K562 (cell line): ENCODE measurements around the gene ANKRD65. TPM values are rescaled to one million over a fixed set of nuclear protein-coding genes. Genes with fewer than 3 reads are reported as not detected.

Experiments used
- ATAC-seq: fragments of 200-7000 bp; cut with Tn5 transposase; 3 replicates; pipeline ENCODE4 v1.9.1; 2020; ENCODE audit warnings: moderate library complexity
- BruUV-seq: library from RNA; stranded (reverse); fragments of 400-500 nt; replicated peaks from 2 replicates; lab custom pipeline; 2021; lab: Mats Ljungman, UMichigan
- CTCF ChIA-PET: fragments of 300-600 bp; formaldehyde crosslinking; extraction: SDS; loops from one replicate; lab custom pipeline; 2021; ENCODE audit warnings: low intra/inter-chr PET ratio; lab: Yijun Ruan, JAX
- POLR2A ChIA-PET: fragments of 300-600, 350-650 bp; sonication (Branson Sonifier 250); formaldehyde crosslinking; extraction: SDS; loops from one replicate; lab custom pipeline; 2021; ENCODE audit warnings: antibody characterized with exemption, inconsistent platforms; lab: Yijun Ruan, JAX
- DNase-seq, 4 experiments: peaks; one replicate each; pipeline versions ENCODE4 v3.0.0 to v3.0.0-alpha.2; 2011 to 2018; ENCODE audit warnings: low spot score in 3 of 4, mixed read lengths in 3 of 4; ENCODE audit errors: extremely low read depth in 1 of 4
- FAIRE-seq: peaks from 2 replicates; lab custom pipeline; 2011; peaks lifted over from hg19 to GRCh38; lab: Jason Lieb, UNC
- H2AFZ ChIP-seq: 2 replicates; pipeline ENCODE4 v1.6.0; 2011; ENCODE audit warnings: low read depth, low read length, control low read depth, inconsistent platforms
- H3K27ac ChIP-seq: fragments of 200-600 bp; 3 replicates; pipeline ENCODE4 v1.8.0; 2011; ENCODE audit warnings: low read depth, mild to moderate bottlenecking, control low read depth, inconsistent platforms, low read length, moderate library complexity, mixed read lengths; ENCODE audit errors: extremely low read depth
- H3K27me3 ChIP-seq, 2 experiments: fragments of 300-600 bp in 1 of 2; 2 replicates in 1 of 2; 3 replicates in 1 of 2; pipeline versions ENCODE4 v1.6.0 to v1.8.0; 2011; ENCODE audit warnings: inconsistent platforms in 2 of 2, low read length in 2 of 2, mild to moderate bottlenecking in 1 of 2, mixed read lengths in 1 of 2, moderate library complexity in 1 of 2; ENCODE audit not compliant: control insufficient read depth in 2 of 2, insufficient read depth in 2 of 2
- H3K36me3 ChIP-seq: fragments of 300-600 bp; 3 replicates; pipeline ENCODE4 v1.8.0; 2011; ENCODE audit warnings: mild to moderate bottlenecking, low read length, inconsistent platforms; ENCODE audit not compliant: control insufficient read depth, insufficient read depth
- H3K4me1 ChIP-seq, 2 experiments: fragments of 200-600 bp in 1 of 2; replicated peaks in 1 of 2; 2 replicates in 1 of 2; 3 replicates in 1 of 2; pipeline versions ENCODE4 v1.5.1 to v1.8.0; 2011; ENCODE audit warnings: inconsistent platforms in 2 of 2, low read length in 2 of 2, mild to moderate bottlenecking in 1 of 2, mixed read lengths in 1 of 2, moderate library complexity in 1 of 2; ENCODE audit not compliant: control insufficient read depth in 2 of 2, insufficient read depth in 2 of 2
- H3K4me2 ChIP-seq: 2 replicates; pipeline ENCODE4 v1.6.1; 2011; ENCODE audit warnings: low read length, control low read depth, inconsistent platforms, mixed read lengths; ENCODE audit not compliant: insufficient read depth
- H3K4me3 ChIP-seq: fragments of 200-600 bp; sonication (generic), shearing (Covaris generic); 2 replicates; pipeline ENCODE4 v1.5.1; 2016; ENCODE audit warnings: control low read depth, inconsistent platforms
- H3K79me2 ChIP-seq: fragments of 200-600 bp; 3 replicates; pipeline ENCODE4 v1.8.0; 2011; ENCODE audit warnings: low read length, inconsistent platforms; ENCODE audit not compliant: control insufficient read depth, insufficient read depth
- H3K9ac ChIP-seq, 2 experiments: 2 replicates each; pipeline versions ENCODE4 v1.6.0 to v1.6.1; 2011; ENCODE audit warnings: low read depth in 2 of 2, low read length in 2 of 2, control low read depth in 1 of 2, inconsistent platforms in 1 of 2, mild to moderate bottlenecking in 1 of 2, mixed read lengths in 1 of 2; ENCODE audit not compliant: insufficient read depth in 1 of 2
- H3K9me1 ChIP-seq: one replicate; pipeline ENCODE4 v1.6.0; 2011; ENCODE audit warnings: inconsistent platforms, mild to moderate bottlenecking, low read length, moderate library complexity; ENCODE audit not compliant: control insufficient read depth, insufficient read depth
- H3K9me3 ChIP-seq: replicated peaks from 2 replicates; pipeline ENCODE4 v1.5.1; 2011; ENCODE audit warnings: low read depth, low read length, inconsistent platforms; ENCODE audit not compliant: control insufficient read depth, insufficient read depth
- H4K20me1 ChIP-seq: replicated peaks from 2 replicates; pipeline ENCODE4 v1.6.1; 2011; ENCODE audit warnings: low read length, inconsistent platforms, mixed read lengths; ENCODE audit not compliant: control insufficient read depth, insufficient read depth
- CEBPB ChIP-seq: fragments of 450-650 bp; IDR thresholded peaks from 2 replicates; pipeline ENCODE4 v1.6.1; 2016; ENCODE audit warnings: missing genetic modification characterization, missing compliant biosample characterization
- ERF ChIP-seq: fragments of 450-650 bp; formaldehyde crosslinking; IDR thresholded peaks from 2 replicates; pipeline ENCODE4 v1.4.0; 2020; ENCODE audit warnings: mild to moderate bottlenecking, mixed read lengths
- GABPB1 ChIP-seq: sonication (generic); formaldehyde crosslinking; IDR thresholded peaks from 2 replicates; pipeline ENCODE4 v1.8.0; 2022; ENCODE audit warnings: mild to moderate bottlenecking, missing genetic modification reagents
- GATAD2B ChIP-seq: fragments of 450-650 bp; IDR thresholded peaks from 2 replicates; pipeline ENCODE4 v1.6.1; 2017; ENCODE audit warnings: mild to moderate bottlenecking, borderline replicate concordance
- HDAC3 ChIP-seq: fragments of 450-650 bp; IDR thresholded peaks from 2 replicates; pipeline ENCODE4 v1.6.1; 2018; ENCODE audit warnings: borderline replicate concordance, mild to moderate bottlenecking, moderate library complexity; ENCODE audit not compliant: partially characterized antibody
- HEY1 ChIP-seq: fragments of 250-450 bp; sonication (Bioruptor Pico); IDR thresholded peaks from 2 replicates; pipeline ENCODE4 v1.5.0; 2020; ENCODE audit warnings: mild to moderate bottlenecking, moderate library complexity, borderline replicate concordance
- HNRNPH1 ChIP-seq: fragments of 200-400 bp; formaldehyde crosslinking; optimal IDR thresholded peaks from 2 replicates; pipeline ENCODE3; 2017; ENCODE audit warnings: low read depth, mild to moderate bottlenecking, low read length, moderate library complexity
- LCOR ChIP-seq: sonication (generic); formaldehyde crosslinking; IDR thresholded peaks from 2 replicates; pipeline ENCODE4 v1.8.0; 2022; ENCODE audit warnings: mild to moderate bottlenecking, missing genetic modification reagents
- POLR2A ChIP-seq: fragments of 450-650 bp; conservative IDR thresholded peaks from 2 replicates; pipeline ENCODE4 v1.6.1; 2016
- RBFOX2 ChIP-seq: fragments of 200-400 bp; formaldehyde crosslinking; IDR thresholded peaks from 2 replicates; pipeline ENCODE4 v1.6.1; 2017; ENCODE audit warnings: low read depth, mild to moderate bottlenecking, low read length, moderate library complexity
- RBM14 ChIP-seq: fragments of 200-400 bp; formaldehyde crosslinking; IDR thresholded peaks from 2 replicates; pipeline ENCODE4 v1.6.1; 2018; ENCODE audit warnings: low read depth, mild to moderate bottlenecking, low read length, moderate library complexity, borderline replicate concordance; ENCODE audit not compliant: insufficient read depth
- SAP30 ChIP-seq: fragments of 200-600 bp; sonication (generic); IDR thresholded peaks from 2 replicates; pipeline ENCODE4 v1.6.1; 2012; ENCODE audit warnings: borderline replicate concordance, low read depth, mild to moderate bottlenecking, moderate library complexity, low read length, control low read depth, inconsistent platforms; ENCODE audit not compliant: insufficient read depth, poor library complexity, severe bottlenecking
- VEZF1 ChIP-seq: fragments of 200-800 bp; sonication (Bioruptor generic); IDR thresholded peaks from 2 replicates; pipeline ENCODE4 v1.6.1; 2017; ENCODE audit warnings: missing genetic modification characterization, missing compliant biosample characterization
- ZBTB1 ChIP-seq: sonication (generic); formaldehyde crosslinking; IDR thresholded peaks from 2 replicates; pipeline ENCODE4 v1.8.1; 2023; ENCODE audit warnings: missing genetic modification reagents, low read depth, mild to moderate bottlenecking, borderline replicate concordance
- WGBS: fragments of 100-300 bp; shearing (Covaris generic); methylation state at CpG from one replicate; pipeline ENCODE4 v1.1.6; 2016; ENCODE audit warnings: low coverage, mixed read lengths; ENCODE audit not compliant: insufficient coverage; ENCODE audit errors: missing lambda C conversion rate; 5-methylcytosine and 5-hydroxymethylcytosine counted together
- in situ Hi-C: fragments of 300-500 bp; cut with MboI; formaldehyde crosslinking; loops from 4 replicates; pipeline ENCODE4 v1.15.0; 2018; ENCODE audit warnings: inconsistent platforms, mixed read lengths
- intact Hi-C: fragments of 100-400 bp; cut with micrococcal nuclease; formaldehyde crosslinking; loops from 2 replicates; pipeline ENCODE4 v1.14.2; 2022
- polyA plus RNA-seq, 8 experiments: library from polyadenylated mRNA; depleted of rRNA in 4 of 8; stranded (reverse) in 5 of 8; unstranded in 3 of 8; fragments of >200 nt; fragmentation: Nextera tagmentation in 2 of 8; fragmentation: Illumina TruSeq in 1 of 8; extraction: Ambion mirVana in 2 of 8; extraction: Trizol in 1 of 8; gene quantifications; 2 replicates each; pipeline versions ENCODE4 v1.2.1 to v1.2.3, GENCODE V29; 2011 to 2014; ENCODE audit warnings: inconsistent platforms in 1 of 8, missing spikeins in 1 of 8
- total RNA-seq, 7 experiments: library from RNA; depleted of rRNA in 6 of 7; stranded (reverse); fragments of >200 nt in 6 of 7; fragmentation: Illumina TruSeq in 2 of 7; extraction: Trizol in 2 of 7; gene quantifications; 2 replicates each; pipeline versions ENCODE4 v1.2.1 to v1.2.3, GENCODE V29; 2011 to 2021; ENCODE audit warnings: low replicate concordance in 1 of 7

ANKRD65 gene
- total and polyA plus RNA-seq, 9 of the 15 experiments (the other 6 are each of a cell fraction or from before 2014, with no cell fraction given) = not detected

- H3K27ac ChIP-seq = no peak overlapping the region
- 80% methylated on average over 10 of the region's 12 CpGs for WGBS
- no peak for FAIRE-seq
- H3K9ac ChIP-seq = peak overlapping the region in 1 of 2 experiments; percentile 79; a peak in 2 of 4 replicates
- intact Hi-C loops = loop anchor here (10.0 kb wide), 1 partner anchor 133 kb away; no protein-coding TSS in a partner anchor
- H3K27me3 ChIP-seq = no peaks in the 10 kb centered on the region
- peaks cover 31% of the 10 kb centered on the region for H3K79me2 ChIP-seq
- H4K20me1 ChIP-seq = peaks cover 7% of the 10 kb centered on the region; the same call in 1 of the 2 replicates
- ChIA-PET CTCF (no interaction called here), POLR2A (interaction anchor here (0.7 to 1.8 kb wide), 8 partner anchors 14 to 75 kb away, joined by 3 to 6 read pairs (median 3); partner anchors contain the start of gene CCNL2)
- peaks cover 6% of the 10 kb centered on the region for H3K9me1 ChIP-seq
- peaks cover 4% of the 10 kb centered on the region for H3K9me3 ChIP-seq
- H2AFZ ChIP-seq = no peak overlapping the region
- no peak for DNase-seq
- H3K4me2 ChIP-seq = no peak overlapping the region
- peaks cover 26% of the 10 kb centered on the region for H3K36me3 ChIP-seq
- H3K4me1 ChIP-seq = peaks cover 13 to 50% of the 10 kb centered on the region in 2 experiments
- no peak overlapping the region for H3K4me3 ChIP-seq
- TF ChIP-seq GATAD2B = no peak
- TF ChIP-seq POLR2A = peak; percentile 34; the same call in 1 of the 2 replicates
- peak; percentile 67; the same call in 1 of the 2 replicates for TF ChIP-seq LCOR (CRISPR knock-in tag)
- 0 out of 2 replicates have a peak, but pooled peaks have one; percentile 12 for TF ChIP-seq GABPB1 (CRISPR knock-in tag)
- TF ChIP-seq RBM14 = 0 out of 2 replicates have a peak, but pooled peaks have one; percentile 22
- no peak for TF ChIP-seq HDAC3
- no peak for TF ChIP-seq HNRNPH1
- TF ChIP-seq VEZF1 (CRISPR knock-in tag) = peak; percentile 1; the same call in 1 of the 2 replicates
- 0 out of 2 replicates have a peak, but pooled peaks have one; percentile 23 for TF ChIP-seq ZBTB1
- TF ChIP-seq HEY1 = no peak
- no peak for TF ChIP-seq SAP30
- no peak for TF ChIP-seq ERF (CRISPR knock-in tag)
- TF ChIP-seq CEBPB (tag) = no peak
- TF ChIP-seq RBFOX2 = no peak
- ATAC-seq = no peak
- in situ Hi-C loops = no loop called here
- BruUV-seq = no TSS peak
These were observed 49.7 kb downstream of the ANKRD65 start for GRCh38 chr1:1371364-1371745.
